GM19438 (cell line): ENCODE results near the gene ERG.

ENCODE experiments used
- ATAC-seq: cut with Tn5 transposase; IDR thresholded peaks from one replicate; pipeline ENCODE4 v1.9.1; 2021; ENCODE audit warnings: low read depth; ENCODE audit not compliant: unreplicated experiment

The ERG gene

DNA sequence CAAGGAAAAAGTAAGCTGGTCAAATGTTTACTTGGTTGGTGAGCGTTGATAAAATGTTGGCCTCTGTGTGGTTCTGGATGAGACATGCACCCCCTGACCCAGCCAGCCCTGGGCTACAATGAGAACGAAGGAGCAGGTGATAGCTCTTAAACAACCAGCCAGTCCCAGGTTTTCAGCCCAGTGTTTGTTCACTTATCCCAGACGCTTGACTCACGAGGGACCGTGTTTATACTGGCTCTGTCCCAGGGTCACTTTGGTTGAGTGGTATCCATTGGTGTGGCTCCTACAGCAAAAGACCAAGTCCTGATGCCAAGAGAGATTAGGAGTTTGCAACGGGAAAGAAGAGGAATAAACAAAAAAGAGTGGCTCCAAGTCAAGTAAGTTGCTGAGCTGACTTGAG is 154.6 kb downstream of the ERG start:
- no peak for ATAC-seq

DNA sequence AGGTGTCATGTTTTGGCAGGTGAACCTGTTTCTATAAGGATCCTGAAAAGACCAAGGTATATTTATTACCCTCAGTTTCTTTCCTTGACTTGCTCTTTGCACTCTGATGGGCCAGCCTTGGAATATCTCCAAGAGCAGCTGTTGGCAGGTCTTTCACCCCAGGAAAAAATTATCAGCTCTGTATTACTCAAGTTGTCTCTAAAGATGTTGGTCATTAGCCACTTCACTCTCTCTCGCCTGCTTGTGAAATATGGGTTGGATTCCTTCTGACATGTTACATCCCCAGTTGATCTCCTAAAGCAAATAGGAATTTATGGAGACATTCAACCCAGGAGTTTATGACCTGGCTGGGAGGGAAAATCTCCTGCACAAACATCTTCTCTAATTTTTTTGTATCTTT is 155.5 kb downstream of the ERG start:
- ATAC-seq = no peak

DNA sequence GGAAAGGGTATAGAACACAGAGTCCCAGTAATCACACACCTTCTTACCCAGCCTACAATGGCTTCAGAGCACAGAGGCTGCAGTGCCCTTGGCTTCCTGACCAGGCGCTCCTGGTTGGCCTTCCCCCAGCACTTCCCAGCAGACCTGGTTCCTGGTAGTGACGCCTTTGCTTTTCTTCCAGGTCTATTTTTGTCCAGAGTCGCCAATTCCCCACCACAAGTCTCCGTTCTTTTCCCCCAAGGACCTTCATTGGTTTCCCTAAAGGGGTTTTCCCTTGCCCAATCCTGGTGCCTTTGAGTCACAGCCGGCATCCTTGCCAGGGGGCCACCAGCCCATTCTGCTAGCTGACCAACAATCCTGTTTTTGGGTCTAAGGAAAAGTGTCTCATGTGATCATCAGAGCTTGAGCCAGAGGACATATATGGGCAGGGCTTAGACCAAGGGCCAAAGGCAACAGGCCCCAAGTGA is 156.7 kb downstream of the ERG start:
- ATAC-seq = no peak

DNA sequence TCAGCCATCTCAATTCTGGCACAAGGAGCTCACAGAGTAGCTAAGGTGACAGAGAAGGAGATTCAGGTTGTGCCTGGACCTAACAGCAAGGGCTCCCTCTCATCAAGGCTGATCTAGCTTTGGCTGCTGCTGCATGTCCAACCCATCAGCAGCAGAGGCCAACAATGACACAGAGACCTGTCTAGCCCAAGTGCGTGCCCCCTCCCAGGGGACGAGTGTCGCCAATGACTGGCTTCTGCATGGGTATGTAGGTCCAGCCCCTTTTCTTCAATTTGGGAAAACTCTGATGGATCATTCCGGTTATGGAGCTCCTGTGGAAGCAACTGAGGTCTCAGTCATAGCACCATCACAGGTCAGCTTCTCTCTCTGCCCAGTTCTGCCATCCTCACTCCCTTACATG is 158.1 kb downstream of the ERG start:
- no peak for ATAC-seq

DNA sequence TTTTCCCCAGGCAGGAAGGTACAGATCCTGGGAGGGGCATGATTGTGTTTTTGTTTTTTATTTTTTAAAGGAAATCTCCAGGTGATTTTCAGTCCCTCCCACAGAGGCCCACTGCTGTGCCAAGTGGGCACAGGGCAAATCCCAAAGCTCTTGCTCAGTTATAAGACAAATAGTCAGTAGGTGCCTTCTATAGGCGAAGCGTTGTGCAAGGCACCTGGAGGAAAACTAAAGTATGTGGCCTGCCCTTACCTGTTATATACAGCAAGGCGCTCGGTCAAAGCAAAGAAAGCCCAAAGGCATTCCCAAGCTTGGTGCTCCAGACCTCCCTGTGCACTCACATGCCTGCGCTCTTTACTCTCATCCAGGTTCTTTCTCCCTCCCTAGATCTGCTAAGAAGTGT is 160.5 kb downstream of the ERG start:
- no peak for ATAC-seq

DNA sequence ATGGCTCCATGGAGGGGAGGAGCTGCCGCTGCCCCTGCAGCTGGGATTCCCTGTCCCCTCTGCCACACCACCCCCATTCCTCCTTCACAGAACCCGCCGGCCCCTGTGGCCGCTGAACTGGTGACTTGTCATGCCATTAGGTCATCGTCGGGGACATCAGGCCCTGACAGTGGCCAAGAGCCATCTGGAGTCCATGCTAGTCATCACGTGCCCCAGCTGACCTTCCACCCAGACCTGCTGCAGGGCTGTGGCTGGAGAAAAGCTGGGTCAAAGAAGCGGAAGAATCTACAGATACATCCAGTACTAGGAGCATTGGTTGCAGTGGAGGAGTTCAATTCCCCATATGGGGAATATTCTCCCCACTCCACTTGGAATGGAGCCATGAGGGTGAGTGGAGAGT is 163.4 kb downstream of the ERG start:
- ATAC-seq = no peak

DNA sequence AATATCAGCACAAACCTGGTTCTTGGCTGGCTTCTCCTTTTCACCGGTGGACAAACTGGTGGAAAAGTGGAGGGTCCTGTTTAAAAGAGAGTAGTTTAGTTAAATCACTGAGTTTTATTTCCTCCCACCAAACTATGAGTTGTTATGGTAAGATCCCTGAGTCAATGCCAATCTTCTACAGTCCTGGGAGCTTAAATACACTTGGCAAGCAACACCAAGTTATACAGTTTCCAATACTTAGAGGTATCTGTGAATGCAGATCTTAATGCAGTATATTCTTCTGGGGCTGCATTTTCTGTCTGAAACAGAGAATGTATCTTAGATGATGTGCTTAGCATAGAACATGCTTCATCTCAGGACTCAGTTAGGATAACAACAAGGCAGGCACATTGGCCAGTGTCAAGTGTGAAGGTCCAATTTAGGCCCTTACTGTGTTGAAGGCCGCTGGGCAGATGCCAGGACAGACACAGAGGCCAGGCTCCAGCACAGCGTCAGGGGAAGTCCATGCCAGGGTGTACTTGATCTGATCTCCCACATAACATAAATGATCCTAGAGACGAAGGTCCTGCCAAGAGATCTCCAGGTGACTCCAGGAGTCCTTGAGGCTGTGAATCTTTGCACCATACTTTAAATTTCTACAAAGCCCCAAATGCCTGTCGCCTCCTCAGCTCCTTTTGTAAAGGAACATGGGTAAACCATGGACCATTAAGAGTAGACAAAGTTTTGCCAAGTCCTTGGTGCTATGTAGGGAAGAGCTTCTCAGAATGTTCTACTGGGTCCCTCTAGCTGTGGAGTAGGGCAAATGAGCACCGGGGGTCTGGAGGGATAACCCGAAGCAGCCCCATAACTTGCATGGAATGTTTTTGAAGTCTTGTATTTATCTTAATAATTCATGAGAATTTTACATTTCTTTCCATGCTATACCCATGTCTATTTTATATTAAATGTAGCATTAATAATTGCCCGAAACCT is 164.7 kb downstream of the ERG start:
- ATAC-seq = no peak

DNA sequence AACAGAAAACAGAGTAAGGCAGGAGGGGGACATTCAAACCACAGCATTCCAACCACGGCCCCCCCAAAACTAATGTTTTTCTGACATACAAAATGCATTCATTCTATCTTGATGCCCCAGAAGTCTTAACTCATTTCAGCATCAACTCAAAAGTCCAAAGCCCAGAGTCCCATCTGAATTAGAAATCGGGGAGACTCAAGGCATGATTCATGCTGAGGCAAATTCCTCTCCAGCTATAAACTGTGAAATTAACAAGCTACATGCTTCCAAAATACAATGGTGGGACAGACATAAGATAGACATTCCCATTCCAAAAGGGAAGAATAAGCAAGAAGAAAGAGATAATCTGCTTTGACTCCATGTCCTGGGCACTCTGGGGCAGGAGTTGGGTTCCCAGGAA is 167.6 kb downstream of the ERG start:
- ATAC-seq = no peak
